ENCODE measurements around the gene GSN.

The GSN gene

DNA sequence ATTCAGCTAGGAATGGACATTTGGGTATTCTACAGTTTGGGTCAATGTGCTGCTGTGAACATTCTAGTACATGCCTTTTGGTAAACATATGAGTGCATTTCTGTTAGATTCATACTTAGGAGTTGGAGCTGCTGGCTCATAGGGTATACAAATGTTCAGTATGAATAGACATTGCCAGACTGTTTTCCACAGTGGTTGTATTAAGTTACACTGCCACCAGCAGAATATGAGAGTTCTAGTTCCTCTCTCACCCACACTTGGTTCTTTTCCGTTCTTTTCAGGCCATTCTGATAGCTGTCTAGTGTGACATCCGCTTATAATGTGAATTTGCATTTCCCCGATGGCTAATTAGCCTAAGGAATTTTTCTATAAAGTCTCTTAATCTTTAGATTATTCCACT lies 77.1 kb downstream of the GSN start:
- TF ChIP-seq, protein P1, sequence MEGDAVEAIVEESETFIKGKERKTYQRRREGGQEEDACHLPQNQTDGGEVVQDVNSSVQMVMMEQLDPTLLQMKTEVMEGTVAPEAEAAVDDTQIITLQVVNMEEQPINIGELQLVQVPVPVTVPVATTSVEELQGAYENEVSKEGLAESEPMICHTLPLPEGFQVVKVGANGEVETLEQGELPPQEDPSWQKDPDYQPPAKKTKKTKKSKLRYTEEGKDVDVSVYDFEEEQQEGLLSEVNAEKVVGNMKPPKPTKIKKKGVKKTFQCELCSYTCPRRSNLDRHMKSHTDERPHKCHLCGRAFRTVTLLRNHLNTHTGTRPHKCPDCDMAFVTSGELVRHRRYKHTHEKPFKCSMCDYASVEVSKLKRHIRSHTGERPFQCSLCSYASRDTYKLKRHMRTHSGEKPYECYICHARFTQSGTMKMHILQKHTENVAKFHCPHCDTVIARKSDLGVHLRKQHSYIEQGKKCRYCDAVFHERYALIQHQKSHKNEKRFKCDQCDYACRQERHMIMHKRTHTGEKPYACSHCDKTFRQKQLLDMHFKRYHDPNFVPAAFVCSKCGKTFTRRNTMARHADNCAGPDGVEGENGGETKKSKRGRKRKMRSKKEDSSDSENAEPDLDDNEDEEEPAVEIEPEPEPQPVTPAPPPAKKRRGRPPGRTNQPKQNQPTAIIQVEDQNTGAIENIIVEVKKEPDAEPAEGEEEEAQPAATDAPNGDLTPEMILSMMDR (IDR thresholded peaks at IDR 0.05; ENCODE audit: insufficient read depth, low read depth, low read length, missing control alignments): no peak
- DNase-seq (ENCODE audit: low read depth): no peak
- H3K4me3 ChIP-seq (ENCODE audit: low read length): no peak overlapping the region

DNA sequence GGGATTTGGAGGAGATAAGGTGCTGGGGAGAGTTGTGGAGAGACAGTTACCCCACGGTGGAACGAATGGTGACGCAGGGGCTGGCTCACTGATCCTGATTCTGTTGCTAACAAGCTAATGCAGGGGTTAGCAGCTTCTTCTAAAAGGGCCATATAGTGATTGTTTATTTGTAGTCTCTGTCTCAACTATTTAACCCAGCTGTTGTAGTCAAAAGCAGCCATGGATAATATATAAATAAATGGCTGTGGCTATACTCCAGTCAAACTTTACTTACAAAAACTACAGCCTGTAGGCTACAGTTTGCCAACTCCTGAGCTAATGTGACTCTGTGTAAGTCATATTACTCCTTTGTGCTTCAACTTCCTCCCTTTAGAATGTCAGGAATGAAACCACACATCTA lies 80.3 kb downstream of the GSN start:
- TF ChIP-seq, protein P1 (IDR thresholded peaks at IDR 0.05; ENCODE audit: insufficient read depth, low read depth, low read length, missing control alignments): no peak
- H3K4me3 ChIP-seq (ENCODE audit: low read length): no peak overlapping the region
- DNase-seq (ENCODE audit: low read depth): no peak

DNA sequence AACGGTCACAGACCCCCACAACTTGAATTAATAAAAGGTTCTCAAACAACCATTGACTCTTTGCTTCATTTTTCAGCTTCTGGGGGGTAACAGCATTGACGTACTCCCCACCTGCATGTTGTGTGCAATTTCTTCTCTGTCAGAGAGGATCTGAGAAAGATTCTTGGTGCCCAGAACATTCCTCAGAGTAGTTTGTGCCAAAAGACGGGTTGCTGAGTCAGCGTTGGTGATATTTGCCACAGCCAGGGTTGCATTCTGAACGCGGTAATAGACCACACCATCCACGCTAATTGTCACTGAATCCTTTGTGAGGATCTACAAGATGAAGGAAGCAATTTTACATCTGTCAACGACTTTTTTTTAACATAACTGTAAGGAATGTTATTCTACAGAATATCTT lies 81.0 kb downstream of the GSN start:
- no peak for DNase-seq (ENCODE audit: low read depth)
- H3K4me3 ChIP-seq (ENCODE audit: low read length): no peak overlapping the region
- TF ChIP-seq, protein P1 (IDR thresholded peaks at IDR 0.05; ENCODE audit: insufficient read depth, low read depth, low read length, missing control alignments): no peak

DNA sequence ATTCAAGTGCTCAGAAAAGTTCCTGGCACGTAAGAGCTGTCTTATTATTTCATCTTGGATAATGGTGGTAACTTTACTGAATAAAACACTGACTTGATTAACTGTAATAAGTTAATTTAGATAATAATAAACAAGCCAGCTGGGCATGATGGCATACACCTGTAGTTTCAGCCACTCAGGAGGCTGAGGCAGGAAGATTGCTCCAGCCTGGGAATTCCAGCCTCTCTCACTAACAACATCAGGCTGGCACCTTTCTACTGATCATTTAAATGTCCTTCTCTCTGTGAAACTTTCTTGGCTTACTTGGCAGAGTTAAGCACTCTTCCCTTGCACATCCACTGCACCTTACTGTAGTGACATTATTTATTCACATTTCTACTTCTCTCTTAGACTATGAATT lies 82.1 kb downstream of the GSN start:
- no peak for DNase-seq (ENCODE audit: low read depth)
- TF ChIP-seq, protein P1 (IDR thresholded peaks at IDR 0.05; ENCODE audit: insufficient read depth, low read depth, low read length, missing control alignments): no peak
- H3K4me3 ChIP-seq (ENCODE audit: low read length): no peak overlapping the region

DNA sequence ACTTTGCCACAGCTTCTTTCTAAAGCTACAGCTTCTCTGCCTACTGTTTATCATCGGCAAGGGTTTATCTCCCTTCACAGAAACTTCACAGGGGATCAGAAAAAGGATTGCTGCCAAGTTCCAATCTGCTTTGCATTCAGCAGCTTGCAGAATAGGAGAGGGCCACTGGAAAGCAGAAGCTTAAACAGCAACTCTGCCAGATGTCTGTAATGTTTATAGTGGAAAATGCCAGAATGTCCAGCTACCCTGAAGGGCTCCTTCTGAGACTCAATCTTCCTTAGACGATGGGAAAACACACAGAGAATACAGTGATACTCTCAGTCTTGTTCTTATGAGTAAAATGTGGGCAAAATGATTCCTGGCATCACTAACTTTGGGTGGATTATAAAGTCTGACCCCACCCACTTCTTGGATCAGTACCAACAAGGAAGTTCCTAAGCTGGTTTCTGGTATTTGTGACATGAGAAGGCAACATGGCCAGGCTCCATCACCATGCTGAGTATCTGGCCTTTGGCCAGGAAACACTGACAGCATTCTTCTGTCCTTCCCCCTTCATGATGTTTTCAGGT lies 83.1 kb downstream of the GSN start:
- TF ChIP-seq, protein P1 (IDR thresholded peaks at IDR 0.05; ENCODE audit: insufficient read depth, low read depth, low read length, missing control alignments): no peak
- peak; percentile 83 for DNase-seq (ENCODE audit: low read depth)
- H3K4me3 ChIP-seq (ENCODE audit: low read length): no peak overlapping the region

DNA sequence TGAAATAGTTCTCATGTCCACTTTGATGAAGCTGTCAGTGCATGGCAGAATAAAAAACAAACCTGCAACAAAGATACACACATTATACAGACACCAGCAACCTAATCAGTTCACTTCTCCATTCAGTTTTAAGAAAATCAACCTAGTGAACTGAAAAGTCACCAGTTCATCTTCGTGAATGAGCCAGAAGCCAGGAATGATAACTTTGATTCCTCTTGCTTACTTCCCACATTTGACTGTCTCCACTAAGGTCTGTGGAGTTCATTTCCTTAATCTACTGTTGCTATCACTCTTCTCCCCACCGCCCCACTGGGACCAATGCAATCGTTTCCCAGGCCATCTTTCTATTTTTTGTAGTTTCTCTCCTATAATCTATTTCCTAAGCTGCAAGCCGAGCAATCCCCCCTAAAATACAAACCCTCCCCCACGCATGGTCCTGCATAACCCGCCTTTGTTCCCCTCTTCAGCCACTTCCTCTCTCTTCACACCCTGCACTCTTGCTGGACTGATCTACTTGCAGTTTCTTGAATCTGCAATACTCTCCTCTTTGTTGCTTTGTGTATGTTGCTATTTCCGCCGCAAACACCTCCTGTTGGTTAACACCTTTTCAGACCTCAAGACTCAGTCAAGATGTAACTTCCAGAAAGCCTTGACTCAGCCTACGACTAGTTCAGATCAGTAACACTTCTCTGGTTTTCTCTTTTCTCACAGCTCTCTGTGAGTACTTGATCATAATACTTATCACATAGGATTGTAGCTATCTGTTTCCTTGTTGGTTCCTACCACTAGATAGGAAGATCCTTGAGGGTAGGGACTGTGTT lies 85.5 kb downstream of the GSN start:
- no peak overlapping the region for H3K4me3 ChIP-seq (ENCODE audit: low read length)
- no peak for DNase-seq (ENCODE audit: low read depth)
- TF ChIP-seq, protein P1 (IDR thresholded peaks at IDR 0.05; ENCODE audit: insufficient read depth, low read depth, low read length, missing control alignments): no peak
